ENCODE data around the gene ARG2. TPM values are rescaled to one million over a fixed set of nuclear protein-coding genes. Genes with fewer than 3 reads are reported as not detected.

ARG2 gene
- total RNA-seq, 1 experiment from 2014 or later, result 35.2 TPM

DNA sequence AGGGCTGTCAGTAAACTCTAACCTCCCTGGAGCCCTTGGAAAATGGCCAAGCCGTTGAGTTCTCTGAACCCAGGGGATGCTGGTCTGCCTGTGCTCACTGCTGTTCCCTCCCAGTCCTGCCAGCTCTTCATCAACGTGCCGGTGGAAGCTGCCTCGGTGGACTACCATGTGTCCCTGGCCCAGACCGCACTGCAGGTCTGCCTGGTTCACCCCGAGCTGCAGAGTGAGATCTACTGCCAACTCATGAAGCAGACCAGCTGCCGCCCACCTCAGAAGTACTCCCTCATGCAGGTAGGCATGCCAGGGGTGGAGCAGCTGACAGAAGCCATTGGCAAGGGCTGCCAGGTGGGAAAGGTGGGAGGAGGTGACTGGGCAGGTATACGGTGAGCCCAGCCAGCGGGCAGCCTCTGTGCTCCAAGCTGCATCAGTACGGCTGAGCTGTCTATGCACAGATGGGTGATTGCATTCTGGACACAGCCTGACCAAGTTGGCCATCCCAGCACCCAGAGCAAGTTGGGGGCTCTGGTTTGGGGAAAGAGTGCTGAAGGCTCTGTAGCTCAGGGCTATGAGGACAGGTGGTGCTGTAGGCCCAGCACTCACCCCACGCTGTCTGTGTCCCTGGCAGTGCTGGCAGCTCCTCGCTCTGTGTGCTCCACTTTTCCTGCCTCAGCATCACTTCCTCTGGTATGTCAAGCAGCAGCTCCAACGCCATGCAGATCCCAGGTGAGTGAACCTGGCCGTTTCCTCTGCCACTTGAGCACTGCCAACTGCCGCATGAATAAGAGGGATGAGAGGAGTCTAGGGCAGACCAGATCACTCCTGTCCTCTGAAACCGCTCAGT, 41.6 kb upstream of the ARG2 start:
- no CpG with 5 or more reads among the region's 16 CpGs for WGBS (ENCODE audit: extremely low coverage, insufficient read length, low lambda C conversion rate)
- H3K9me3 Mint-ChIP-seq, result no peaks in the 10 kb centered on the region

More for the DNA sequence above, 41.6 kb upstream of the ARG2 start:
- Mint-ChIP-seq H3K4me3 (no peak overlapping the region), H3K36me3 (ENCODE audit: insufficient read depth in 1 of 3, low read depth in 3 of 3) (peaks cover 8 to 61% (median 37%) of the 10 kb centered on the region in 3 experiments; a peak in 6 of 7 replicates), H3K27me3 (ENCODE audit: low read depth) (no peaks in the 10 kb centered on the region), H3K4me1 (no peaks in the 10 kb centered on the region), H3K27ac (peak overlapping the region in 1 of 3 experiments; percentile 31; a peak in 1 of 7 replicates)
- Histone ChIP-seq H3K4me2 (ENCODE audit: insufficient read depth, insufficient read length, low read length) (no peak overlapping the region), H3K18ac (ENCODE audit: insufficient read length, low read depth, low read length) (no peak overlapping the region), H3K79me2 (ENCODE audit: insufficient read depth, low read length) (no peaks in the 10 kb centered on the region), H3K23me2 (ENCODE audit: insufficient read length, low read depth, low read length, poor library complexity, severe bottlenecking) (no peaks in the 10 kb centered on the region), H2AFZ (ENCODE audit: low read length) (no peak overlapping the region), H3K9me3 (ENCODE audit: control insufficient read depth, low read depth, low read length) (no peaks in the 10 kb centered on the region), H3K14ac (ENCODE audit: insufficient read depth, low read length) (no peak overlapping the region), H3T11ph (ENCODE audit: low read length) (no peak overlapping the region), H3K4me1 (ENCODE audit: insufficient read depth, low read length) (no peaks in the 10 kb centered on the region), H3K27me3 (ENCODE audit: insufficient read depth, low read length) (no peaks in the 10 kb centered on the region), H3K23ac (ENCODE audit: insufficient read length, low read depth, low read length) (no peak overlapping the region), H2BK15ac (ENCODE audit: low read depth, low read length) (no peak overlapping the region), H3K56ac (ENCODE audit: insufficient read length, low read depth, low read length) (no peak overlapping the region), H4K91ac (ENCODE audit: insufficient read length, low read depth, low read length) (no peak overlapping the region), H3K9ac (ENCODE audit: extremely low read depth, insufficient read length, low read length) (no peak overlapping the region), H4K8ac (replicated peaks; ENCODE audit: insufficient read length, low read depth, low read length) (no peak overlapping the region), H2BK120ac (ENCODE audit: low read depth, low read length, poor library complexity, severe bottlenecking) (no peak overlapping the region), H4K20me1 (ENCODE audit: control insufficient read depth, insufficient read depth, insufficient read length) (no peaks in the 10 kb centered on the region), H2AK5ac (ENCODE audit: insufficient read length, low read length) (no peak overlapping the region), H3K79me1 (ENCODE audit: insufficient read depth, low read depth, low read length, poor library complexity, severe bottlenecking) (no peaks in the 10 kb centered on the region), H3K27ac (ENCODE audit: insufficient read length, low read depth, low read length) (no peak overlapping the region), H3K4ac (ENCODE audit: low read depth, low read length) (no peak overlapping the region), H2BK5ac (ENCODE audit: insufficient read length, low read length) (no peak overlapping the region), H4K5ac (ENCODE audit: insufficient read length, low read depth, low read length) (no peak overlapping the region), H2BK12ac (ENCODE audit: insufficient read length, low read depth, low read length) (no peak overlapping the region), H2BK20ac (ENCODE audit: low read depth, low read length, poor library complexity, severe bottlenecking) (no peak overlapping the region)
- no peak for DNase-seq
- TF ChIP-seq, protein P1, sequence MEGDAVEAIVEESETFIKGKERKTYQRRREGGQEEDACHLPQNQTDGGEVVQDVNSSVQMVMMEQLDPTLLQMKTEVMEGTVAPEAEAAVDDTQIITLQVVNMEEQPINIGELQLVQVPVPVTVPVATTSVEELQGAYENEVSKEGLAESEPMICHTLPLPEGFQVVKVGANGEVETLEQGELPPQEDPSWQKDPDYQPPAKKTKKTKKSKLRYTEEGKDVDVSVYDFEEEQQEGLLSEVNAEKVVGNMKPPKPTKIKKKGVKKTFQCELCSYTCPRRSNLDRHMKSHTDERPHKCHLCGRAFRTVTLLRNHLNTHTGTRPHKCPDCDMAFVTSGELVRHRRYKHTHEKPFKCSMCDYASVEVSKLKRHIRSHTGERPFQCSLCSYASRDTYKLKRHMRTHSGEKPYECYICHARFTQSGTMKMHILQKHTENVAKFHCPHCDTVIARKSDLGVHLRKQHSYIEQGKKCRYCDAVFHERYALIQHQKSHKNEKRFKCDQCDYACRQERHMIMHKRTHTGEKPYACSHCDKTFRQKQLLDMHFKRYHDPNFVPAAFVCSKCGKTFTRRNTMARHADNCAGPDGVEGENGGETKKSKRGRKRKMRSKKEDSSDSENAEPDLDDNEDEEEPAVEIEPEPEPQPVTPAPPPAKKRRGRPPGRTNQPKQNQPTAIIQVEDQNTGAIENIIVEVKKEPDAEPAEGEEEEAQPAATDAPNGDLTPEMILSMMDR (conservative IDR thresholded peaks at IDR 0.05), result no peak
